HG02870 (cell line): ENCODE results near the gene RHBDF1.
"Not testable (repeated sequence)": the region's sequence is repeated elsewhere in the genome, so short reads cannot be mapped to it uniquely, and the experiment has no call there.

Source experiments
- ATAC-seq: cut with Tn5 transposase; IDR thresholded peaks from one replicate; pipeline ENCODE4 v1.9.1; 2021; ENCODE audit warnings: mild to moderate bottlenecking, moderate library complexity; ENCODE audit not compliant: unreplicated experiment

RHBDF1 gene

GRCh38 chr16:60929-61878 lies 11.2 kb downstream of the RHBDF1 start:
- no peak for ATAC-seq

GRCh38 chr16:60166-60565 lies 12.3 kb downstream of the RHBDF1 start:
- ATAC-seq = no peak

GRCh38 chr16:59440-60059 lies 12.9 kb downstream of the RHBDF1 start:
- no peak for ATAC-seq

- no peak for ATAC-seq
Measured at GRCh38 chr16:58491-59439, 13.7 kb downstream of the RHBDF1 start.

- ATAC-seq = no peak
Measured at GRCh38 chr16:57711-58110, 14.7 kb downstream of the RHBDF1 start.

GRCh38 chr16:56231-56927 lies 16.1 kb downstream of the RHBDF1 start:
- no peak for ATAC-seq

- ATAC-seq = no peak
Measured at GRCh38 chr16:55571-56136, 16.8 kb downstream of the RHBDF1 start.

- no peak for ATAC-seq
Measured at GRCh38 chr16:54237-54581, 18.2 kb downstream of the RHBDF1 start.

GRCh38 chr16:53346-54236 lies 18.8 kb downstream of the RHBDF1 start, which contains the start of the genes POLR3K and SNRNP25:
Gene POLR3K, minus strand, starts transcription at chr16:53608. Its CDS starts 22 bp downstream, at chr16:53586.
Gene SNRNP25, plus strand, starts transcription at chr16:53828. Its CDS starts 189 bp downstream, at chr16:54017.
- ATAC-seq = peak; percentile 89

GRCh38 chr16:50769-51591 lies 21.5 kb downstream of the RHBDF1 start:
- ATAC-seq = no peak

- ATAC-seq = no peak
Measured at GRCh38 chr16:47234-47633, 25.2 kb downstream of the RHBDF1 start.

GRCh38 chr16:46510-46909 lies 25.9 kb downstream of the RHBDF1 start:
- ATAC-seq = not testable (repeated sequence)

GRCh38 chr16:45454-45853 lies 27.0 kb downstream of the RHBDF1 start:
- no peak for ATAC-seq

- ATAC-seq = no peak
Measured at GRCh38 chr16:44655-45054, 27.8 kb downstream of the RHBDF1 start.

- no peak for ATAC-seq
Measured at GRCh38 chr16:43294-43693, 29.1 kb downstream of the RHBDF1 start.

GRCh38 chr16:42691-43090 lies 29.7 kb downstream of the RHBDF1 start:
- ATAC-seq = no peak

GRCh38 chr16:42069-42457 lies 30.4 kb downstream of the RHBDF1 start:
- ATAC-seq = no peak

- no peak for ATAC-seq
Measured at GRCh38 chr16:41439-42068, 30.9 kb downstream of the RHBDF1 start.
